HFFc6 (cell line): ENCODE measurements around the gene FNDC3B. TPM values are rescaled to one million over a fixed set of nuclear protein-coding genes. Genes with fewer than 3 reads are reported as not detected.

Experiments
- DNase-seq: peaks from one replicate; pipeline ENCODE4 v3.0.0-alpha.2; 2018
- H3K27ac Mint-ChIP-seq: 2 replicates; pipeline ENCODE4 v1.8.0; 2020; ENCODE audit warnings: mild to moderate bottlenecking, mixed read lengths
- H3K27me3 Mint-ChIP-seq: 2 replicates; pipeline ENCODE4 v1.8.0; 2021; ENCODE audit warnings: mild to moderate bottlenecking, moderate library complexity, mixed read lengths; ENCODE audit not compliant: insufficient read depth
- H3K36me3 Mint-ChIP-seq: 2 replicates; pipeline ENCODE4 v1.8.0; 2021; ENCODE audit warnings: low read depth, mixed read lengths
- H3K4me1 Mint-ChIP-seq: 2 replicates; pipeline ENCODE4 v1.8.0; 2020; ENCODE audit warnings: low read depth, mixed read lengths
- H3K4me3 Mint-ChIP-seq: 2 replicates; pipeline ENCODE4 v1.8.0; 2020; ENCODE audit warnings: mild to moderate bottlenecking, moderate library complexity, mixed read lengths
- H3K9me3 Mint-ChIP-seq: 2 replicates; pipeline ENCODE4 v1.8.0; 2020; ENCODE audit warnings: mild to moderate bottlenecking, mixed read lengths
- total RNA-seq, 6 experiments: library from RNA; stranded (reverse); fragmentation: NEBNext Ultra II Directional; extraction: Animal tissue kit (Norgen Biotek cat#: 25700); gene quantifications; 2 replicates in 1 of 6; 3 replicates in 5 of 6; pipeline ENCODE4 v1.2.3, GENCODE V29; 2021
- TF ChIP-seq, protein P1 (sequence below): fragments of 200-600 bp; sonication (generic); IDR thresholded peaks from 2 replicates; pipeline ENCODE4 v1.5.0; 2021; ENCODE audit warnings: antibody characterized with exemption, mild to moderate bottlenecking

The FNDC3B gene
- total RNA-seq, 6 experiments from 2014 or later, result 133 to 192 (median 155) TPM

GRCh38 chr3:172218350-172219323, 179.3 kb downstream of the FNDC3B start:
- Mint-ChIP-seq H3K36me3 (peaks cover 5% of the 10 kb centered on the region; the same call in 1 of the 2 replicates), H3K4me3 (peak overlapping the region; percentile 50), H3K9me3 (no peaks in the 10 kb centered on the region), H3K27me3 (no peaks in the 10 kb centered on the region), H3K4me1 (peaks cover 97% of the 10 kb centered on the region), H3K27ac (peak overlapping the region; percentile 58)
- DNase-seq, result peak; percentile 42
- TF ChIP-seq, protein P1, sequence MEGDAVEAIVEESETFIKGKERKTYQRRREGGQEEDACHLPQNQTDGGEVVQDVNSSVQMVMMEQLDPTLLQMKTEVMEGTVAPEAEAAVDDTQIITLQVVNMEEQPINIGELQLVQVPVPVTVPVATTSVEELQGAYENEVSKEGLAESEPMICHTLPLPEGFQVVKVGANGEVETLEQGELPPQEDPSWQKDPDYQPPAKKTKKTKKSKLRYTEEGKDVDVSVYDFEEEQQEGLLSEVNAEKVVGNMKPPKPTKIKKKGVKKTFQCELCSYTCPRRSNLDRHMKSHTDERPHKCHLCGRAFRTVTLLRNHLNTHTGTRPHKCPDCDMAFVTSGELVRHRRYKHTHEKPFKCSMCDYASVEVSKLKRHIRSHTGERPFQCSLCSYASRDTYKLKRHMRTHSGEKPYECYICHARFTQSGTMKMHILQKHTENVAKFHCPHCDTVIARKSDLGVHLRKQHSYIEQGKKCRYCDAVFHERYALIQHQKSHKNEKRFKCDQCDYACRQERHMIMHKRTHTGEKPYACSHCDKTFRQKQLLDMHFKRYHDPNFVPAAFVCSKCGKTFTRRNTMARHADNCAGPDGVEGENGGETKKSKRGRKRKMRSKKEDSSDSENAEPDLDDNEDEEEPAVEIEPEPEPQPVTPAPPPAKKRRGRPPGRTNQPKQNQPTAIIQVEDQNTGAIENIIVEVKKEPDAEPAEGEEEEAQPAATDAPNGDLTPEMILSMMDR, result no peak

GRCh38 chr3:172219750-172220149, 180.4 kb downstream of the FNDC3B start:
- Mint-ChIP-seq H3K27ac (peak overlapping the region; percentile 10; the same call in 1 of the 2 replicates), H3K27me3 (no peaks in the 10 kb centered on the region), H3K4me3 (no peak overlapping the region; the same call in 1 of the 2 replicates), H3K4me1 (peaks cover 97% of the 10 kb centered on the region), H3K9me3 (no peaks in the 10 kb centered on the region), H3K36me3 (peaks cover 10% of the 10 kb centered on the region; the same call in 1 of the 2 replicates)
- DNase-seq, result no peak
- TF ChIP-seq, protein P1, result no peak

- TF ChIP-seq, protein P1, result no peak
- Mint-ChIP-seq H3K4me3 (peak overlapping the region; percentile 48), H3K27me3 (no peaks in the 10 kb centered on the region), H3K4me1 (peaks cover 92% of the 10 kb centered on the region), H3K27ac (peak overlapping the region; percentile 81), H3K9me3 (no peaks in the 10 kb centered on the region), H3K36me3 (peaks cover 13% of the 10 kb centered on the region)
- peak; percentile 80 for DNase-seq
Measured at GRCh38 chr3:172221547-172221946, 182.2 kb downstream of the FNDC3B start.

DNA sequence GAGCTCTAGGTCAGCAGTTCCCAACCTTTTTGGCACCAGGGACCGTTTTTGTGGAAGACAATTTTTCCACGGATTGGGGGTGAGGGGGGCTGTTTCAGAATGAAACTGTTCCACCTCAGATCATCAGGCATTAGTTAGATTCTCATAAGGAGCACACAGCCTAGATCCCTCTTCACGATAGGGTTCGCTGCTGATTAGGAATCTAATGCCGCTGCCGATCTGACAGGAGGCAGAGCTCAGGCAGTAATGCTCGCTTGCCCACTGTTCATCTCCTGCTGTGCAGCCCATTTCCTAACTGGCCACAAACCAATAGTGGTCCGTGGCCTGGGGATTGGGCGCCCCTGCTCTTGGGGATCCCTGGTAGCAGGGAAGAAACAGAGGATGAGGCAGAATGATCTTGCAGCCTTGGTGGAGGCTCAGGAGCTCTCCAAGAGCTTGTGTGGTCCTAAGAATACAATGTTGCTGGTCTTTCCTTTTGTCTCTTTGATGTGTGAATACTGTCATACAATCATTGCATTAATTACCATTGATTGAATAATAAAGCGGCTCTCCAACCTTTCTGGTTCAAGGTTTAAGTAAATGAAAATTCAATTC, 183.2 kb downstream of the FNDC3B start:
- DNase-seq, result no peak
- no peaks in the 10 kb centered on the region for H3K27me3 Mint-ChIP-seq
- H3K4me3 Mint-ChIP-seq, result no peak overlapping the region
- no peaks in the 10 kb centered on the region for H3K9me3 Mint-ChIP-seq
- peak overlapping the region; percentile 21; the same call in 1 of the 2 replicates for H3K27ac Mint-ChIP-seq
- H3K4me1 Mint-ChIP-seq, result peaks cover 88% of the 10 kb centered on the region
- TF ChIP-seq, protein P1, result no peak
- H3K36me3 Mint-ChIP-seq, result peaks cover 22% of the 10 kb centered on the region

GRCh38 chr3:172223870-172224269, 184.5 kb downstream of the FNDC3B start:
- Mint-ChIP-seq H3K4me1 (peaks cover 81% of the 10 kb centered on the region), H3K36me3 (peaks cover 32% of the 10 kb centered on the region), H3K27ac (no peak overlapping the region), H3K9me3 (no peaks in the 10 kb centered on the region), H3K27me3 (no peaks in the 10 kb centered on the region), H3K4me3 (no peak overlapping the region)
- TF ChIP-seq, protein P1, result no peak
- no peak for DNase-seq
